ENCODE data around the gene CNTN5.

DNA sequence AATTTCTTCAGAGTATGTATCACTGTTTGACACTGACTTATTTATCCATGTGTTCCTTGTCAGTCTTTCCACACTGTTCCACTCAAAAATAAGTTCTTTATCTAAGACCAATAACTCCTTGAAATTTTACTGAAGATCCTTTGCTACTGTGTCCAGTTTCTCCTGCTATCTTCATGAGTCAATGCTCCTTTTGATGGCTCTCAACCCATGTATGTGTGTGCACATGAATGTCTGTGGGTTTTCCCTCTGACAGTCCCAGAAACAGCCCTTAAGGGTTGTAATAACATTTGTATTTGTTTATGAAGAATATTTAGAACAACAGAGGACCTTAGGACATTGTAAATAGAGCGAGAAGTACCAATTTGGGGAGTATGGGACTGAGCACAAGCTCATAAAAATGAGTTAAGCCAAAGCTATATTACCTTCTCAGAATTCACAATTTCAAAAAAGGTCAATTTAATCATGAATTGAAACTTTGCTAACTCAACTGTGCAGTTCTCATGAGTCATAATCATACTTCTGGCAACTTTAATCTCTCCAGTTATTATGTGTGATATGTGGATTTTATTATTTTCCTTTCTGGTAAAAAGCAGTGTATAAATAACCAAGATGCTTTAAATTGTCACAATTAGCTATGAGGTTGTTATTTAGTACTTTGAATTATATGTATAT, 533.6 kb downstream of the CNTN5 start:
- TF ChIP-seq, protein P1, sequence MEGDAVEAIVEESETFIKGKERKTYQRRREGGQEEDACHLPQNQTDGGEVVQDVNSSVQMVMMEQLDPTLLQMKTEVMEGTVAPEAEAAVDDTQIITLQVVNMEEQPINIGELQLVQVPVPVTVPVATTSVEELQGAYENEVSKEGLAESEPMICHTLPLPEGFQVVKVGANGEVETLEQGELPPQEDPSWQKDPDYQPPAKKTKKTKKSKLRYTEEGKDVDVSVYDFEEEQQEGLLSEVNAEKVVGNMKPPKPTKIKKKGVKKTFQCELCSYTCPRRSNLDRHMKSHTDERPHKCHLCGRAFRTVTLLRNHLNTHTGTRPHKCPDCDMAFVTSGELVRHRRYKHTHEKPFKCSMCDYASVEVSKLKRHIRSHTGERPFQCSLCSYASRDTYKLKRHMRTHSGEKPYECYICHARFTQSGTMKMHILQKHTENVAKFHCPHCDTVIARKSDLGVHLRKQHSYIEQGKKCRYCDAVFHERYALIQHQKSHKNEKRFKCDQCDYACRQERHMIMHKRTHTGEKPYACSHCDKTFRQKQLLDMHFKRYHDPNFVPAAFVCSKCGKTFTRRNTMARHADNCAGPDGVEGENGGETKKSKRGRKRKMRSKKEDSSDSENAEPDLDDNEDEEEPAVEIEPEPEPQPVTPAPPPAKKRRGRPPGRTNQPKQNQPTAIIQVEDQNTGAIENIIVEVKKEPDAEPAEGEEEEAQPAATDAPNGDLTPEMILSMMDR (IDR thresholded peaks at IDR 0.05; ENCODE audit: poor library complexity): no peak
- TF ChIP-seq EZH2 (IDR thresholded peaks at IDR 0.05; ENCODE audit: borderline replicate concordance): no peak

All from hepatocyte (in vitro differentiated cells).